Measurements from ENCODE around the gene SLC6A17. TPM values are rescaled to one million over a fixed set of nuclear protein-coding genes. Genes with fewer than 3 reads are reported as not detected.

The SLC6A17 gene
- total and polyA plus RNA-seq, 9 of the 15 experiments (the other 6 are each of a cell fraction or from before 2014, with no cell fraction given), result not detected

DNA sequence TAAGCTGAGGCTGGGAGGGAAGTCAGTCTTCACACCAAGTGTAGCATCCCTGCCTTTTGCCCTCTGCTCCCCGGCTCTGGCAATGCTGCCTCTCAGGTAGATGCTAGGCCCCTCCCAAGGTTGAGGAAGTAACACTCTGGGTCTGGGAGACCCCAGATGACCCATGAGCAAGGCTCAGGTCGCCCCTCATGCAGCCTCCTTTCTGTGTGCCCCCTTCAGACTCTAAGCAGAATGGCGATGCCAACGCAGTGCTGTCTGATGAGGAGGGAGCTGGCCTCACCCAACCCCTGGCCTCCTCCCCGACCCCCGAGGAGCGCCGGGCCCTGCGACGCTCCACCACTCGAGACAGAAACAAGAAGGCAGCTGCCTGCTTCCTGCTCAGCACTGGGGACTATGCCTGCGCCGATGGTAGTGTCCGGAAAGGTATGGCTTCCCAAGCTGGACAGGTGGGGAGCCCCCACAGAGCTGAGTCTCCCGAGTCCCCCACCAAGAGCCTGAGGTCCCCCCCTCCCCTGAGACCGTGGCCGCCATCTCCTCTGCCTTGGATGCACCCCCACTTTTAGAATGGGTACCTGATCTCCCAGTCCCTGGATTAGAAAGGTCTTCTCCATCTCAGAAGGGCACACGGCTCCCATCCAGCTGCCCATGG is 75.6 kb downstream of the SLC6A17 start:
- POLR2A ChIA-PET, result interaction anchor here (0.5 to 3.2 kb wide), 5 partner anchors 10 to 136 kb away, joined by 3 to 19 read pairs (median 5); partner anchors contain the start of gene KCNC4
- ATAC-seq, result no peak
- intact Hi-C loops (cut with micrococcal nuclease) (no loop called here), in situ Hi-C loops (cut with MboI) (no loop called here)
- Histone ChIP-seq H3K9me3 (replicated peaks; ENCODE audit: control insufficient read depth, insufficient read depth, low read depth, low read length) (no peaks in the 10 kb centered on the region), H4K20me1 (replicated peaks; ENCODE audit: control insufficient read depth, insufficient read depth, low read length) (peaks cover 61% of the 10 kb centered on the region), H3K27me3 (ENCODE audit: control insufficient read depth in 2 of 2, insufficient read depth in 2 of 2, low read length in 2 of 2) (peaks cover 50 to 96% of the 10 kb centered on the region in 2 experiments; a peak in 4 of 5 replicates), H2AFZ (ENCODE audit: low read depth, low read length) (no peak overlapping the region), H3K9me1 (ENCODE audit: control insufficient read depth, insufficient read depth, low read length) (no peaks in the 10 kb centered on the region), H3K9ac (ENCODE audit: insufficient read depth in 1 of 2, low read depth in 2 of 2, low read length in 2 of 2) (no peak overlapping the region), H3K36me3 (ENCODE audit: control insufficient read depth, insufficient read depth, low read length) (no peaks in the 10 kb centered on the region), H3K79me2 (ENCODE audit: control insufficient read depth, insufficient read depth, low read length) (no peaks in the 10 kb centered on the region), H3K4me2 (ENCODE audit: insufficient read depth, low read length) (no peak overlapping the region), H3K4me3 (no peak overlapping the region), H3K27ac (ENCODE audit: extremely low read depth, low read depth, low read length) (no peak overlapping the region), H3K4me1 (replicated peaks in 1 of 2; ENCODE audit: control insufficient read depth in 2 of 2, insufficient read depth in 2 of 2, low read length in 2 of 2) (peaks cover 0 to 10% of the 10 kb centered on the region in 2 experiments; a peak in 2 of 5 replicates)
- FAIRE-seq, result no peak
- 2% methylated on average over 18 of the region's 18 CpGs for WGBS (ENCODE audit: insufficient coverage, low coverage, missing lambda C conversion rate)
- no peak for DNase-seq (ENCODE audit: extremely low read depth in 1 of 4, low spot score in 3 of 4)
- TF ChIP-seq, protein P1, sequence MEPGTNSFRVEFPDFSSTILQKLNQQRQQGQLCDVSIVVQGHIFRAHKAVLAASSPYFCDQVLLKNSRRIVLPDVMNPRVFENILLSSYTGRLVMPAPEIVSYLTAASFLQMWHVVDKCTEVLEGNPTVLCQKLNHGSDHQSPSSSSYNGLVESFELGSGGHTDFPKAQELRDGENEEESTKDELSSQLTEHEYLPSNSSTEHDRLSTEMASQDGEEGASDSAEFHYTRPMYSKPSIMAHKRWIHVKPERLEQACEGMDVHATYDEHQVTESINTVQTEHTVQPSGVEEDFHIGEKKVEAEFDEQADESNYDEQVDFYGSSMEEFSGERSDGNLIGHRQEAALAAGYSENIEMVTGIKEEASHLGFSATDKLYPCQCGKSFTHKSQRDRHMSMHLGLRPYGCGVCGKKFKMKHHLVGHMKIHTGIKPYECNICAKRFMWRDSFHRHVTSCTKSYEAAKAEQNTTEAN (CRISPR knock-in tag; IDR thresholded peaks at IDR 0.05), result no peak
- no peak for TF ChIP-seq TCF7L2 (IDR thresholded peaks at IDR 0.05; ENCODE audit: low read depth, low read length)
- TF ChIP-seq, protein P2, sequence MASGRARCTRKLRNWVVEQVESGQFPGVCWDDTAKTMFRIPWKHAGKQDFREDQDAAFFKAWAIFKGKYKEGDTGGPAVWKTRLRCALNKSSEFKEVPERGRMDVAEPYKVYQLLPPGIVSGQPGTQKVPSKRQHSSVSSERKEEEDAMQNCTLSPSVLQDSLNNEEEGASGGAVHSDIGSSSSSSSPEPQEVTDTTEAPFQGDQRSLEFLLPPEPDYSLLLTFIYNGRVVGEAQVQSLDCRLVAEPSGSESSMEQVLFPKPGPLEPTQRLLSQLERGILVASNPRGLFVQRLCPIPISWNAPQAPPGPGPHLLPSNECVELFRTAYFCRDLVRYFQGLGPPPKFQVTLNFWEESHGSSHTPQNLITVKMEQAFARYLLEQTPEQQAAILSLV (tag; IDR thresholded peaks at IDR 0.05), result no peak
- TF ChIP-seq MBD2 (IDR thresholded peaks at IDR 0.05; ENCODE audit: borderline replicate concordance, low read depth), result no peak
- no peak for TF ChIP-seq SIX5 (IDR thresholded peaks at IDR 0.05; ENCODE audit: borderline replicate concordance in 1 of 2, insufficient read depth in 1 of 2, low read depth in 1 of 2, low read length in 2 of 2)
- TF ChIP-seq DMBX1 (CRISPR knock-in tag; IDR thresholded peaks at IDR 0.05; ENCODE audit: borderline replicate concordance), result no peak
- no peak for TF ChIP-seq SRF (CRISPR knock-in tag; IDR thresholded peaks at IDR 0.05)
- BruUV-seq (replicated peaks), result no TSS peak
- CTCF ChIA-PET (ENCODE audit: low intra/inter-chr PET ratio), result no interaction called here

Data from K562 (cell line).